OCI-LY7 (cell line): ENCODE results near the gene C1orf35.

ENCODE experiments used
- EZH2phosphoT487 ChIP-seq: fragments of 200-600 bp; sonication (generic); IDR thresholded peaks from 2 replicates; pipeline ENCODE4 v1.6.1; 2018; ENCODE audit warnings: low read depth, borderline replicate concordance, mild to moderate bottlenecking, mixed run types, antibody characterized with exemption, low read length, moderate library complexity, mixed read lengths
- TF ChIP-seq, protein P1 (sequence below): fragments of 200-600 bp; sonication (generic); conservative IDR thresholded peaks from 2 replicates; pipeline ENCODE4 v1.5.1; 2014; ENCODE audit warnings: mild to moderate bottlenecking, antibody characterized with exemption, low read length, moderate library complexity, mixed read lengths

DNA sequence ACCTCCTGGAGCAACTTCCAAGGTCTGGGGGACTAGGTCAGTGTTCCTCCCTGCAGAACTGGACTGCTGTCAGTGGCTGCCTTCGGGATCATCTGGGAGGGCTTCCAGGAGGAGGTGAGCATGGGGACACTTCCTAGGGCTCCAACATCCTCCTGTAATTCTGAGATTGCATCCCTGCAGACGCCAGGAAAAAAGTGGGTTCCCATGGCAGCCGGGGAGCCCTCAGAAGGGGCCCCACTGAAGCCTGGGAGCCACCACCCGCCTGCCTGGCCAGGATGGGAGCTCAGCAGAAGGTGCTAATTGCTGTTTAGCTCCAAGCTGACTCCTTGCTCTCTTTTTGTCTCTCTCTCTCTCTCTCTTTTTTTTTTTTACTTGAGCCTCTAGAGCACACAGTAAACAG is 36.7 kb downstream of the C1orf35 start:
- TF ChIP-seq, protein P1, sequence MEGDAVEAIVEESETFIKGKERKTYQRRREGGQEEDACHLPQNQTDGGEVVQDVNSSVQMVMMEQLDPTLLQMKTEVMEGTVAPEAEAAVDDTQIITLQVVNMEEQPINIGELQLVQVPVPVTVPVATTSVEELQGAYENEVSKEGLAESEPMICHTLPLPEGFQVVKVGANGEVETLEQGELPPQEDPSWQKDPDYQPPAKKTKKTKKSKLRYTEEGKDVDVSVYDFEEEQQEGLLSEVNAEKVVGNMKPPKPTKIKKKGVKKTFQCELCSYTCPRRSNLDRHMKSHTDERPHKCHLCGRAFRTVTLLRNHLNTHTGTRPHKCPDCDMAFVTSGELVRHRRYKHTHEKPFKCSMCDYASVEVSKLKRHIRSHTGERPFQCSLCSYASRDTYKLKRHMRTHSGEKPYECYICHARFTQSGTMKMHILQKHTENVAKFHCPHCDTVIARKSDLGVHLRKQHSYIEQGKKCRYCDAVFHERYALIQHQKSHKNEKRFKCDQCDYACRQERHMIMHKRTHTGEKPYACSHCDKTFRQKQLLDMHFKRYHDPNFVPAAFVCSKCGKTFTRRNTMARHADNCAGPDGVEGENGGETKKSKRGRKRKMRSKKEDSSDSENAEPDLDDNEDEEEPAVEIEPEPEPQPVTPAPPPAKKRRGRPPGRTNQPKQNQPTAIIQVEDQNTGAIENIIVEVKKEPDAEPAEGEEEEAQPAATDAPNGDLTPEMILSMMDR, result no peak
- no peak for TF ChIP-seq EZH2phosphoT487
